Liver (tissue), 9 donors: Measurements from ENCODE around the gene YPEL5. TPM values are rescaled to one million over a fixed set of nuclear protein-coding genes. Genes with fewer than 3 reads are reported as not detected.

Experiments used
- DNase-seq: peaks from one replicate; pipeline ENCODE4 v3.0.0-alpha.2; 2017; ENCODE audit warnings: low spot score
- H3K27ac ChIP-seq, 2 donors: one replicate each; pipeline ENCODE4 v1.7.0; 2013; ENCODE audit warnings: inconsistent platforms in 2 of 2, low read length in 2 of 2, control low read depth in 1 of 2, low read depth in 1 of 2, mild to moderate bottlenecking in 1 of 2
- H3K27me3 ChIP-seq, 4 donors: one replicate each; pipeline versions ENCODE4 v1.6.1 to v1.7.0; 2013; ENCODE audit warnings: low read length in 3 of 4, inconsistent platforms in 1 of 4, mild to moderate bottlenecking in 1 of 4, moderate library complexity in 1 of 4; ENCODE audit not compliant: control insufficient read depth in 4 of 4, insufficient read depth in 4 of 4
- H3K36me3 ChIP-seq, 4 donors: one replicate each; pipeline versions ENCODE4 v1.6.1 to v1.7.0; 2013; ENCODE audit warnings: low read length in 3 of 4, mild to moderate bottlenecking in 3 of 4, low read depth in 1 of 4, moderate library complexity in 1 of 4; ENCODE audit not compliant: control insufficient read depth in 4 of 4, insufficient read depth in 3 of 4
- H3K4me1 ChIP-seq, 4 donors: one replicate each; pipeline versions ENCODE4 v1.6.1 to v1.7.0; 2013; ENCODE audit warnings: low read length in 3 of 4, mild to moderate bottlenecking in 3 of 4, moderate library complexity in 1 of 4; ENCODE audit not compliant: control insufficient read depth in 4 of 4, insufficient read depth in 4 of 4
- H3K4me3 ChIP-seq, 3 donors: one replicate each; pipeline versions ENCODE4 v1.6.1 to v1.7.0; 2013; ENCODE audit warnings: low read length in 3 of 3, control low read depth in 1 of 3, low read depth in 1 of 3, mild to moderate bottlenecking in 1 of 3
- H3K9ac ChIP-seq, 2 donors: one replicate each; pipeline ENCODE4 v1.7.0; 2013; ENCODE audit warnings: low read length in 2 of 2, mild to moderate bottlenecking in 2 of 2, moderate library complexity in 2 of 2, control low read depth in 1 of 2, low read depth in 1 of 2
- H3K9me3 ChIP-seq, 4 donors: one replicate each; pipeline versions ENCODE4 v1.6.1 to v1.7.0; 2013; ENCODE audit warnings: low read length in 3 of 4; ENCODE audit not compliant: control insufficient read depth in 4 of 4
- EGR1 ChIP-seq, 2 donors: IDR thresholded peaks; 2 replicates each; pipeline ENCODE4 v1.6.1; 2016 to 2018; ENCODE audit warnings: antibody characterized with exemption in 2 of 2, low read depth in 2 of 2
- FOXA1 ChIP-seq: IDR thresholded peaks from 2 replicates; pipeline ENCODE4 v1.6.1; 2016; ENCODE audit warnings: antibody characterized with exemption
- FOXA2 ChIP-seq: IDR thresholded peaks from 2 replicates; pipeline ENCODE4 v1.6.1; 2016; ENCODE audit warnings: antibody characterized with exemption
- GABPA ChIP-seq, 2 donors: IDR thresholded peaks in 1 of 2; conservative IDR thresholded peaks in 1 of 2; 2 replicates each; pipeline ENCODE4 v1.6.1; 2016; ENCODE audit warnings: antibody characterized with exemption in 2 of 2, mild to moderate bottlenecking in 1 of 2, moderate library complexity in 1 of 2
- HNF4A ChIP-seq, 2 donors: conservative IDR thresholded peaks; 2 replicates each; pipeline ENCODE4 v1.6.1; 2016; ENCODE audit warnings: antibody characterized with exemption in 2 of 2, mild to moderate bottlenecking in 2 of 2
- HNF4G ChIP-seq: IDR thresholded peaks from 2 replicates; pipeline ENCODE4 v1.6.1; 2016; ENCODE audit warnings: antibody characterized with exemption
- JUND ChIP-seq, 2 donors: IDR thresholded peaks; 2 replicates each; pipeline ENCODE4 v1.6.1; 2016; ENCODE audit warnings: antibody characterized with exemption in 2 of 2
- NR2F2 ChIP-seq: IDR thresholded peaks from 2 replicates; pipeline ENCODE4 v1.6.1; 2016; ENCODE audit warnings: antibody characterized with exemption
- RAD21 ChIP-seq, 2 donors: IDR thresholded peaks; 2 replicates each; pipeline ENCODE4 v1.6.1; 2016; ENCODE audit warnings: antibody characterized with exemption in 2 of 2, mild to moderate bottlenecking in 2 of 2
- REST ChIP-seq: IDR thresholded peaks from 2 replicates; pipeline ENCODE4 v1.6.1; 2016; ENCODE audit warnings: antibody characterized with exemption, mild to moderate bottlenecking
- RXRA ChIP-seq, 2 donors: IDR thresholded peaks; 2 replicates each; pipeline ENCODE4 v1.6.1; 2017 to 2018; ENCODE audit warnings: antibody characterized with exemption in 2 of 2, mild to moderate bottlenecking in 1 of 2
- SP1 ChIP-seq: IDR thresholded peaks from 2 replicates; pipeline ENCODE4 v1.6.1; 2018; ENCODE audit warnings: antibody characterized with exemption, mild to moderate bottlenecking
- TAF1 ChIP-seq: conservative IDR thresholded peaks from 2 replicates; pipeline ENCODE4 v1.6.1; 2016; ENCODE audit warnings: antibody characterized with exemption, mild to moderate bottlenecking
- YY1 ChIP-seq: IDR thresholded peaks from 2 replicates; pipeline ENCODE4 v1.6.1; 2016; ENCODE audit warnings: antibody characterized with exemption, mild to moderate bottlenecking
- WGBS: extraction: QIAGEN DNeasy Blood & Tissue Kit; methylation state at CpG from one replicate; pipeline ENCODE4 v1.1.7; 2013; 5-methylcytosine and 5-hydroxymethylcytosine counted together
- polyA plus RNA-seq, 2 donors: library from polyadenylated mRNA; stranded (reverse) in 1 of 2; unstranded in 1 of 2; fragments of 200-250 nt in 1 of 2; fragments of >200 nt in 1 of 2; fragmentation: Nextera tagmentation in 1 of 2; extraction: Ambion mirVana in 1 of 2; gene quantifications; one replicate each; pipeline versions ENCODE4 v1.2.1 to v1.2.3, GENCODE V29; 2013 to 2015
- total RNA-seq, 2 donors: library from RNA; depleted of rRNA; stranded (reverse); fragments of >200 nt; gene quantifications; one replicate each; pipeline ENCODE4 v1.2.3, GENCODE V29; 2014
- TF ChIP-seq, protein P1 (sequence below): IDR thresholded peaks from 2 replicates; pipeline ENCODE4 v1.6.1; 2016; ENCODE audit warnings: antibody characterized with exemption
- TF ChIP-seq, protein P2 (sequence below): fragments of 150-350 bp; IDR thresholded peaks from 2 replicates; pipeline ENCODE4 v1.5.1; 2017; ENCODE audit warnings: improper control_type of control experiment, low read depth, low read length; ENCODE audit not compliant: missing input control
- TF ChIP-seq, protein P3 (sequence below): IDR thresholded peaks from 2 replicates; pipeline ENCODE4 v1.6.1; 2016; ENCODE audit warnings: antibody characterized with exemption
- TF ChIP-seq, protein P4 (sequence below): IDR thresholded peaks from 2 replicates; pipeline ENCODE4 v1.6.1; 2016; ENCODE audit warnings: antibody characterized with exemption
- donor health status: healthy.
- donor health status: healthy.
- donor health status: healthy.
- donor health status: healthy.
- donor health status: healthy.

YPEL5 gene
- total and polyA plus RNA-seq, 4 donors = 20.4 to 62.8 (median 36.5) TPM

DNA sequence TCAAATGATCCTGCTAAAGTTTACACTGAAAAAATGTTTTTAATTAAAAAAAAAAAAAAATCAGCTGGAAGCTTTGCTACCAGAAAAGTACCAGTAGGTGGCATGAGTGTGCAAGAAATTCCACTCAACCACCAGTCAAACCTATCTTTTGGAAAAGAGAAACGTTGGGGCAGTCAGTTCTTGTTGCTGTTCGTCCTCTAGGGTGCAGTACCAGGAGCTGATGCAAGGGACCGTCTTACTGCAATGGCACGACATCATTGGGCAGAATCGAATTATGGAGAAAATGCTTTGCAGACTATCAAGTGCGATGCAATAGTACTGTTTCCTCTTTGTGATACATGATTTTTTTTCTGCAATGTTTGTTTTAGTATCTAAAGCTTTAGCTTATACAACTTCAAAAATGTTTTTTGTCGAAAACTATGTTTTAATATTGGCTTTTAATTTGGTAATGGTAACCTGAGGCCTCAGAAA is 18.3 kb downstream of the YPEL5 start:
- DNase-seq = no peak
- Histone ChIP-seq H3K4me3 (no peak overlapping the region), H3K9ac (no peak overlapping the region), H3K9me3 (no peaks in the 10 kb centered on the region), H3K27ac (no peak overlapping the region), H3K4me1 (peaks cover 0 to 3% (median 0%) of the 10 kb centered on the region in 4 donors), H3K27me3 (no peaks in the 10 kb centered on the region), H3K36me3 (peaks cover 0 to 12% (median 3%) of the 10 kb centered on the region in 4 donors)
- TF ChIP-seq EGR1 (IDR thresholded peaks at IDR 0.05; ENCODE audit: low read depth in 2 of 2) (no peak), JUND (IDR thresholded peaks at IDR 0.05) (peak in 1 of 2 donors; percentile 50), FOXA2 (no peak), FOXA1 (no peak), TAF1 (no peak), RXRA (IDR thresholded peaks at IDR 0.05) (no peak), NR2F2 (no peak), SP1 (no peak), YY1 (peak; percentile 27), HNF4A (conservative IDR thresholded peaks at IDR 0.05) (peak in 1 of 2 donors; percentile 23), REST (no peak), GABPA (IDR thresholded peaks at IDR 0.05 in 1 of 2, conservative IDR thresholded peaks at IDR 0.05 in 1 of 2) (no peak), HNF4G (no peak), RAD21 (IDR thresholded peaks at IDR 0.05) (peak; percentile 91 to 95)
- TF ChIP-seq, protein P1, sequence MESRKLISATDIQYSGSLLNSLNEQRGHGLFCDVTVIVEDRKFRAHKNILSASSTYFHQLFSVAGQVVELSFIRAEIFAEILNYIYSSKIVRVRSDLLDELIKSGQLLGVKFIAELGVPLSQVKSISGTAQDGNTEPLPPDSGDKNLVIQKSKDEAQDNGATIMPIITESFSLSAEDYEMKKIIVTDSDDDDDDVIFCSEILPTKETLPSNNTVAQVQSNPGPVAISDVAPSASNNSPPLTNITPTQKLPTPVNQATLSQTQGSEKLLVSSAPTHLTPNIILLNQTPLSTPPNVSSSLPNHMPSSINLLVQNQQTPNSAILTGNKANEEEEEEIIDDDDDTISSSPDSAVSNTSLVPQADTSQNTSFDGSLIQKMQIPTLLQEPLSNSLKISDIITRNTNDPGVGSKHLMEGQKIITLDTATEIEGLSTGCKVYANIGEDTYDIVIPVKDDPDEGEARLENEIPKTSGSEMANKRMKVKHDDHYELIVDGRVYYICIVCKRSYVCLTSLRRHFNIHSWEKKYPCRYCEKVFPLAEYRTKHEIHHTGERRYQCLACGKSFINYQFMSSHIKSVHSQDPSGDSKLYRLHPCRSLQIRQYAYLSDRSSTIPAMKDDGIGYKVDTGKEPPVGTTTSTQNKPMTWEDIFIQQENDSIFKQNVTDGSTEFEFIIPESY = no peak
- TF ChIP-seq, protein P2, sequence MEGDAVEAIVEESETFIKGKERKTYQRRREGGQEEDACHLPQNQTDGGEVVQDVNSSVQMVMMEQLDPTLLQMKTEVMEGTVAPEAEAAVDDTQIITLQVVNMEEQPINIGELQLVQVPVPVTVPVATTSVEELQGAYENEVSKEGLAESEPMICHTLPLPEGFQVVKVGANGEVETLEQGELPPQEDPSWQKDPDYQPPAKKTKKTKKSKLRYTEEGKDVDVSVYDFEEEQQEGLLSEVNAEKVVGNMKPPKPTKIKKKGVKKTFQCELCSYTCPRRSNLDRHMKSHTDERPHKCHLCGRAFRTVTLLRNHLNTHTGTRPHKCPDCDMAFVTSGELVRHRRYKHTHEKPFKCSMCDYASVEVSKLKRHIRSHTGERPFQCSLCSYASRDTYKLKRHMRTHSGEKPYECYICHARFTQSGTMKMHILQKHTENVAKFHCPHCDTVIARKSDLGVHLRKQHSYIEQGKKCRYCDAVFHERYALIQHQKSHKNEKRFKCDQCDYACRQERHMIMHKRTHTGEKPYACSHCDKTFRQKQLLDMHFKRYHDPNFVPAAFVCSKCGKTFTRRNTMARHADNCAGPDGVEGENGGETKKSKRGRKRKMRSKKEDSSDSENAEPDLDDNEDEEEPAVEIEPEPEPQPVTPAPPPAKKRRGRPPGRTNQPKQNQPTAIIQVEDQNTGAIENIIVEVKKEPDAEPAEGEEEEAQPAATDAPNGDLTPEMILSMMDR = peak; percentile 85
- TF ChIP-seq, protein P3, sequence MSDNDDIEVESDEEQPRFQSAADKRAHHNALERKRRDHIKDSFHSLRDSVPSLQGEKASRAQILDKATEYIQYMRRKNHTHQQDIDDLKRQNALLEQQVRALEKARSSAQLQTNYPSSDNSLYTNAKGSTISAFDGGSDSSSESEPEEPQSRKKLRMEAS = no peak
- TF ChIP-seq, protein P4, sequence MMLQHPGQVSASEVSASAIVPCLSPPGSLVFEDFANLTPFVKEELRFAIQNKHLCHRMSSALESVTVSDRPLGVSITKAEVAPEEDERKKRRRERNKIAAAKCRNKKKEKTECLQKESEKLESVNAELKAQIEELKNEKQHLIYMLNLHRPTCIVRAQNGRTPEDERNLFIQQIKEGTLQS = peak; percentile 66
- 21% methylated on average over 7 of the region's 7 CpGs for WGBS
